22Rv1 (cell line): ENCODE results near the gene PCYT2.

Experiments used
- CTCF ChIP-seq: fragments of 450-650 bp; IDR thresholded peaks from 2 replicates; pipeline ENCODE4 v1.5.1; 2017; ENCODE audit warnings: mild to moderate bottlenecking
- ZFX ChIP-seq: fragments of 450-650 bp; IDR thresholded peaks from 2 replicates; pipeline ENCODE4 v1.6.1; 2017; ENCODE audit warnings: antibody characterized with exemption, borderline replicate concordance

GRCh38 chr17:81863833-81864768, 47.1 kb downstream of the PCYT2 start:
- no peak for TF ChIP-seq CTCF
- no peak for TF ChIP-seq ZFX
